Hepatocyte (in vitro differentiated cells): ENCODE results near the gene SC5D.

Experiments used
- EZH2 ChIP-seq: fragments of 200-600 bp; sonication (generic); IDR thresholded peaks from 2 replicates; pipeline ENCODE4 v1.6.1; 2016; ENCODE audit warnings: antibody characterized with exemption, mild to moderate bottlenecking, borderline replicate concordance
- EZH2phosphoT487 ChIP-seq: fragments of 200-600 bp; sonication (generic); IDR thresholded peaks from one replicate; pipeline ENCODE4 v1.6.1; 2018; ENCODE audit warnings: antibody characterized with exemption, mild to moderate bottlenecking, low read depth, moderate library complexity; ENCODE audit not compliant: unreplicated experiment, severe bottlenecking
- TF ChIP-seq, protein P1 (sequence below): fragments of 200-600 bp; sonication (generic); IDR thresholded peaks from 2 replicates; pipeline ENCODE4 v1.5.1; 2016; ENCODE audit warnings: antibody characterized with exemption, mild to moderate bottlenecking; ENCODE audit not compliant: poor library complexity

DNA sequence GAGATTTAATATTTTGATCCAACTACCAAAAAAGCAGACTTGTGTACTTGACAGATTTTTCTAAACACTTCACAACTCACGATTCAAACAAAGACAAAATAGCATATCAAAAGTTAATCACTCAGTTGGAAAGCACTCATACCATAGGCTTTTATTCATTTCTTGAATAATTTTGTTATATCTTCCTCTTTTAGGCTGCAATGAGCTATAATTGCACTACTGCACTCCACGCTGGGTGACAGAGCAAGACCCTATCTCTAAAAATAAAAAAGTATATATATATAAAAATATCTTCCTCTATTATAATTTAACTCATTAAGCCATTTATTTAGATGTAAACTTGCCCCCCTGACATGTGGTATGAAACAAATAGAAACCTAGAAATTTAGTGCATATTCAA lies 19.9 kb downstream of the SC5D start:
- TF ChIP-seq, protein P1, sequence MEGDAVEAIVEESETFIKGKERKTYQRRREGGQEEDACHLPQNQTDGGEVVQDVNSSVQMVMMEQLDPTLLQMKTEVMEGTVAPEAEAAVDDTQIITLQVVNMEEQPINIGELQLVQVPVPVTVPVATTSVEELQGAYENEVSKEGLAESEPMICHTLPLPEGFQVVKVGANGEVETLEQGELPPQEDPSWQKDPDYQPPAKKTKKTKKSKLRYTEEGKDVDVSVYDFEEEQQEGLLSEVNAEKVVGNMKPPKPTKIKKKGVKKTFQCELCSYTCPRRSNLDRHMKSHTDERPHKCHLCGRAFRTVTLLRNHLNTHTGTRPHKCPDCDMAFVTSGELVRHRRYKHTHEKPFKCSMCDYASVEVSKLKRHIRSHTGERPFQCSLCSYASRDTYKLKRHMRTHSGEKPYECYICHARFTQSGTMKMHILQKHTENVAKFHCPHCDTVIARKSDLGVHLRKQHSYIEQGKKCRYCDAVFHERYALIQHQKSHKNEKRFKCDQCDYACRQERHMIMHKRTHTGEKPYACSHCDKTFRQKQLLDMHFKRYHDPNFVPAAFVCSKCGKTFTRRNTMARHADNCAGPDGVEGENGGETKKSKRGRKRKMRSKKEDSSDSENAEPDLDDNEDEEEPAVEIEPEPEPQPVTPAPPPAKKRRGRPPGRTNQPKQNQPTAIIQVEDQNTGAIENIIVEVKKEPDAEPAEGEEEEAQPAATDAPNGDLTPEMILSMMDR, result no peak
- TF ChIP-seq EZH2 (no peak), EZH2phosphoT487 (no peak)
